Neural crest cell (in vitro differentiated cells): Measurements from ENCODE around the gene TJP3. TPM values are rescaled to one million over a fixed set of nuclear protein-coding genes. Genes with fewer than 3 reads are reported as not detected.

Experiments used
- DNase-seq: peaks from one replicate; pipeline ENCODE4 v3.0.0; 2021; ENCODE audit warnings: low read depth, mixed read lengths, low spot score
- H3K27ac Mint-ChIP-seq: one replicate; pipeline ENCODE4 v1.8.0; 2021; ENCODE audit warnings: mild to moderate bottlenecking, mixed read lengths; ENCODE audit not compliant: unreplicated experiment
- H3K27me3 Mint-ChIP-seq: 2 replicates; pipeline ENCODE4 v1.8.0; 2021; ENCODE audit warnings: low read depth, mild to moderate bottlenecking, mixed read lengths
- H3K36me3 Mint-ChIP-seq: 2 replicates; pipeline ENCODE4 v1.8.0; 2021; ENCODE audit warnings: low read depth, mild to moderate bottlenecking, mixed read lengths
- H3K4me1 Mint-ChIP-seq: 2 replicates; pipeline ENCODE4 v1.8.0; 2021; ENCODE audit warnings: mixed read lengths
- H3K4me3 Mint-ChIP-seq: one replicate; pipeline ENCODE4 v1.8.0; 2021; ENCODE audit warnings: mild to moderate bottlenecking, mixed read lengths
- H3K9me3 Mint-ChIP-seq: 2 replicates; pipeline ENCODE4 v1.8.0; 2021; ENCODE audit warnings: mixed read lengths
- total RNA-seq: library from RNA; stranded (reverse); gene quantifications from 2 replicates; pipeline ENCODE4 v1.2.1, GENCODE V29; 2021
- TF ChIP-seq, protein P1 (sequence below): fragments of 200-600 bp; sonication (generic); conservative IDR thresholded peaks from 2 replicates; pipeline ENCODE4 v1.5.0; 2021; ENCODE audit warnings: antibody characterized with exemption, mild to moderate bottlenecking

The TJP3 gene
- total RNA-seq, 1 donor from 2014 or later: not detected

DNA sequence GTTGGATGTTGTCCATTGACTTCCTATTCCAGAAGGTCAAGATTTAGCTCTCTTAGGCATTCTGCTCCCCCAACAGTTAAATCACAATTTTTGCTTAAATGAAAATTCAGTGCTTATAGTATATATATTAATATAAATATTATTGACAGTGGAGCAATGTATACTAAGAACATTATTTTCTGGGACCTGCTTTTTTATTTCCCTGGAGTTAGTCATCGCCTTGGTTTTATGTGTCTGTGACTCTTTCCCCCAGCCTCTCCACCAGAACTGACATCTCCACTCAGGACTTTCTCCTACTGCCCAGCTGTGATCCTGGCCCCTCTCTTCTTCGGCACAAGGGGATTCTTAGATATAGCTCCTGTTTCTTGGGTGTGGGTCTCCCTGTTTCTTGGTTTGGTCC is 88.2 kb downstream of the TJP3 start:
- peaks cover 5% of the 10 kb centered on the region for H3K9me3 Mint-ChIP-seq

GRCh38 chr19:3798137-3798536 is 90.0 kb downstream of the TJP3 start:
- no peak overlapping the region for H3K27ac Mint-ChIP-seq
- peaks cover 5% of the 10 kb centered on the region for H3K9me3 Mint-ChIP-seq
- TF ChIP-seq, protein P1, sequence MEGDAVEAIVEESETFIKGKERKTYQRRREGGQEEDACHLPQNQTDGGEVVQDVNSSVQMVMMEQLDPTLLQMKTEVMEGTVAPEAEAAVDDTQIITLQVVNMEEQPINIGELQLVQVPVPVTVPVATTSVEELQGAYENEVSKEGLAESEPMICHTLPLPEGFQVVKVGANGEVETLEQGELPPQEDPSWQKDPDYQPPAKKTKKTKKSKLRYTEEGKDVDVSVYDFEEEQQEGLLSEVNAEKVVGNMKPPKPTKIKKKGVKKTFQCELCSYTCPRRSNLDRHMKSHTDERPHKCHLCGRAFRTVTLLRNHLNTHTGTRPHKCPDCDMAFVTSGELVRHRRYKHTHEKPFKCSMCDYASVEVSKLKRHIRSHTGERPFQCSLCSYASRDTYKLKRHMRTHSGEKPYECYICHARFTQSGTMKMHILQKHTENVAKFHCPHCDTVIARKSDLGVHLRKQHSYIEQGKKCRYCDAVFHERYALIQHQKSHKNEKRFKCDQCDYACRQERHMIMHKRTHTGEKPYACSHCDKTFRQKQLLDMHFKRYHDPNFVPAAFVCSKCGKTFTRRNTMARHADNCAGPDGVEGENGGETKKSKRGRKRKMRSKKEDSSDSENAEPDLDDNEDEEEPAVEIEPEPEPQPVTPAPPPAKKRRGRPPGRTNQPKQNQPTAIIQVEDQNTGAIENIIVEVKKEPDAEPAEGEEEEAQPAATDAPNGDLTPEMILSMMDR: no peak
- no peak for DNase-seq
- H3K36me3 Mint-ChIP-seq: no peaks in the 10 kb centered on the region
- H3K4me3 Mint-ChIP-seq: no peak overlapping the region
- peaks cover 60% of the 10 kb centered on the region for H3K27me3 Mint-ChIP-seq
- no peaks in the 10 kb centered on the region for H3K4me1 Mint-ChIP-seq

More for the DNA sequence above, 88.2 kb downstream of the TJP3 start:
- Mint-ChIP-seq H3K4me3 (no peak overlapping the region), H3K27me3 (peaks cover 50% of the 10 kb centered on the region), H3K36me3 (no peaks in the 10 kb centered on the region), H3K27ac (no peak overlapping the region), H3K4me1 (no peaks in the 10 kb centered on the region)
- TF ChIP-seq, protein P1: no peak
- no peak for DNase-seq

Other genes starting within 250 kb of the TJP3 start
- not detected in 2 replicates for gene SMIM24, start 227.9 kb upstream of the TJP3 start, total RNA-seq
- gene SMIM44, start 224.9 kb upstream of the TJP3 start, total RNA-seq: not detected in 2 replicates
- 12.0 and 12.8 TPM in 2 replicates for gene DOHH, start 207.7 kb upstream of the TJP3 start, total RNA-seq
- 63.2 and 67.8 TPM in 2 replicates for gene FZR1, start 202.1 kb upstream of the TJP3 start, total RNA-seq
- 1.1 and 2.0 TPM in 2 replicates for gene TEKTIP1, start 169.2 kb upstream of the TJP3 start, total RNA-seq
- 72.7 and 79.1 TPM in 2 replicates for gene MFSD12, start 150.8 kb upstream of the TJP3 start, total RNA-seq
- 76.2 and 79.6 TPM in 2 replicates for gene HMG20B, start 135.4 kb upstream of the TJP3 start, total RNA-seq
- gene GIPC3, start 122.9 kb upstream of the TJP3 start, total RNA-seq: 0.19 and 0.25 TPM in 2 replicates
- gene TBXA2R, start 101.5 kb upstream of the TJP3 start, total RNA-seq: 0.23 and 0.52 TPM in 2 replicates
- gene CACTIN, start 81.6 kb upstream of the TJP3 start, total RNA-seq: 33.5 and 36.3 TPM in 2 replicates
- 39.5 and 40.1 TPM in 2 replicates for gene PIP5K1C, start 7.9 kb upstream of the TJP3 start, total RNA-seq
- gene APBA3, start 53.3 kb downstream of the TJP3 start, total RNA-seq: 22.8 and 24.5 TPM in 2 replicates
- 41.7 and 41.9 TPM in 2 replicates for gene MRPL54, start 54.3 kb downstream of the TJP3 start, total RNA-seq
- not detected in 2 replicates for gene RAX2, start 63.8 kb downstream of the TJP3 start, total RNA-seq
- gene MATK, start 78.0 kb downstream of the TJP3 start, total RNA-seq: not detected in 2 replicates
- gene ZFR2, start 160.7 kb downstream of the TJP3 start, total RNA-seq: 4.2 and 5.0 TPM in 2 replicates
- gene ATCAY, start 172.3 kb downstream of the TJP3 start, total RNA-seq: 14.2 and 16.1 TPM in 2 replicates
- gene NMRK2, start 224.7 kb downstream of the TJP3 start, total RNA-seq: not detected in 2 replicates